Psoas muscle (tissue), 8 donors: ENCODE data around the gene NR1D2. TPM values are rescaled to one million over a fixed set of nuclear protein-coding genes. Genes with fewer than 3 reads are reported as not detected.
A peak's percentile ranks its signal among the peaks of the same experiment; 100 is the strongest.

Source experiments
- ATAC-seq, 4 donors: fragments of 200-7000 bp; cut with Tn5 transposase; one replicate each; pipeline ENCODE4 v1.9.1; 2020; ENCODE audit warnings: moderate library complexity in 3 of 4, mild to moderate bottlenecking in 2 of 4
- DNase-seq, 2 donors: peaks; one replicate each; pipeline ENCODE4 v3.0.0-alpha.2; 2020
- H3K27ac ChIP-seq: fragments of 200-600 bp; one replicate; pipeline ENCODE4 v1.8.0; 2022
- H3K27me3 ChIP-seq, 3 donors: fragments of 200-600 bp in 1 of 3; one replicate each; pipeline versions ENCODE4 v1.6.1 to v1.8.0; 2013 to 2022; ENCODE audit warnings: low read length in 2 of 3, mild to moderate bottlenecking in 2 of 3, moderate library complexity in 1 of 3; ENCODE audit not compliant: insufficient read depth in 3 of 3
- H3K36me3 ChIP-seq, 2 donors: fragments of 200-600 bp in 1 of 2; one replicate each; pipeline versions ENCODE4 v1.6.1 to v1.8.0; 2013 to 2022; ENCODE audit warnings: low read depth in 1 of 2, mild to moderate bottlenecking in 1 of 2, moderate library complexity in 1 of 2; ENCODE audit not compliant: insufficient read depth in 1 of 2
- H3K4me1 ChIP-seq: fragments of 200-600 bp; one replicate; pipeline ENCODE4 v1.8.0; 2022
- H3K4me3 ChIP-seq: fragments of 200-600 bp; one replicate; pipeline ENCODE4 v1.8.0; 2022; ENCODE audit warnings: mild to moderate bottlenecking
- H3K9me3 ChIP-seq: fragments of 200-600 bp; one replicate; pipeline ENCODE4 v1.8.0; 2022
- CTCF ChIP-seq: fragments of 200-600 bp; IDR thresholded peaks from one replicate; pipeline ENCODE4 v1.8.0; 2022; ENCODE audit warnings: antibody characterized with exemption
- WGBS, 3 donors: extraction: QIAGEN DNeasy Blood & Tissue Kit; methylation state at CpG; one replicate each; pipeline versions ENCODE4 v1.1.6 to v1.1.7; 2013; 5-methylcytosine and 5-hydroxymethylcytosine counted together
- intact Hi-C, 2 donors: fragments of 100-400 bp; cut with DNase I; formaldehyde crosslinking; loops; one replicate each; pipeline versions ENCODE4 v1.11.0 to v1.14.2; 2022
- polyA plus RNA-seq, 3 donors: library from polyadenylated mRNA; stranded (reverse); fragments of 200-250 nt; gene quantifications; one replicate each; pipeline ENCODE4 v1.2.3, GENCODE V29; 2013
- total RNA-seq, 4 donors: library from RNA; stranded (reverse); fragmentation: NEBNext Ultra II Directional in 2 of 4; extraction: Animal tissue kit (Norgen Biotek cat#: 25700) in 2 of 4; gene quantifications; one replicate each; pipeline versions ENCODE4 v1.2.1 to v1.2.4, GENCODE V29; 2021 to 2023
- donor health status: healthy with polysubstance abuse.
- donor health status: DM: no; HTN: no; CAD: no; lungs with moderate emphysema.
- donor health status: Bipolar disorder and iron deficiency.
- donor health status: healthy.
- donor health status: DM: yes; HTN: yes; CAD: no.
- donor health status: DM: no; HTN: no; CAD: no.
- donor health status: DM: no; HTN: no; CAD: no.
- donor health status: DM: yes; HTN: yes; CAD: no.

The NR1D2 gene
- total and polyA plus RNA-seq, 7 donors, result 4.9 to 79.6 (median 31.7) TPM

- no peak for DNase-seq
- Histone ChIP-seq H3K4me3 (no peak overlapping the region), H3K27ac (no peak overlapping the region), H3K27me3 (no peaks in the 10 kb centered on the region), H3K36me3 (no peaks in the 10 kb centered on the region), H3K4me1 (peaks cover 28% of the 10 kb centered on the region), H3K9me3 (no peaks in the 10 kb centered on the region)
- no peak for ATAC-seq
- WGBS, 3 donors, result 83 to 84% (median 84%) methylated on average over 2 of the region's 2 CpGs
- intact Hi-C loops, result loop anchor here (5.0 to 10.0 kb wide), 2 partner anchors 242 to 500 kb away; partner anchors contain the start of gene THRB (in 1 of the 2)
- TF ChIP-seq CTCF, result no peak
Measured at GRCh38 chr3:23995219-23995618, 50.1 kb downstream of the NR1D2 start.

- no peaks in the 10 kb centered on the region for H3K9me3 ChIP-seq
- no peaks in the 10 kb centered on the region for H3K36me3 ChIP-seq
- H3K27ac ChIP-seq, result no peak overlapping the region
- no peaks in the 10 kb centered on the region for H3K27me3 ChIP-seq
- ATAC-seq (no peak), DNase-seq (no peak)
- no peak overlapping the region for H3K4me3 ChIP-seq
- peaks cover 28% of the 10 kb centered on the region for H3K4me1 ChIP-seq
- intact Hi-C loops, result loop anchor here (5.0 to 10.0 kb wide), 2 partner anchors 241 to 499 kb away; partner anchors contain the start of gene THRB (in 1 of the 2)
- WGBS, 3 donors, result 87 to 92% (median 92%) methylated on average over 3 of the region's 3 CpGs
- TF ChIP-seq CTCF, result no peak
Measured at GRCh38 chr3:23996095-23996524, 51.0 kb downstream of the NR1D2 start.

GRCh38 chr3:23999012-23999641 is 54.0 kb downstream of the NR1D2 start:
- H3K4me3 ChIP-seq, result no peak overlapping the region
- H3K27me3 ChIP-seq, result no peaks in the 10 kb centered on the region
- ATAC-seq, result peak in 1 of 4 donors; percentile 74
- peak; percentile 85 for TF ChIP-seq CTCF
- 22 to 26% (median 26%) methylated on average over 5 of the region's 5 CpGs for WGBS, 3 donors
- no peaks in the 10 kb centered on the region for H3K4me1 ChIP-seq
- no peaks in the 10 kb centered on the region for H3K36me3 ChIP-seq
- H3K9me3 ChIP-seq, result no peaks in the 10 kb centered on the region
- H3K27ac ChIP-seq, result no peak overlapping the region
- peak; percentile 61 to 76 for DNase-seq
- intact Hi-C loops, result loop anchor here (1.0 to 10.0 kb wide), 3 partner anchors 238 to 684 kb away; partner anchors contain the start of gene THRB (in 1 of the 2)

- no peak for DNase-seq
- no peak overlapping the region for H3K27ac ChIP-seq
- ATAC-seq, result no peak
- 58 to 78% (median 63%) methylated on average over 4 of the region's 4 CpGs for WGBS, 3 donors
- TF ChIP-seq CTCF, result no peak
- H3K4me1 ChIP-seq, result no peaks in the 10 kb centered on the region
- H3K27me3 ChIP-seq, result no peaks in the 10 kb centered on the region
- no peak overlapping the region for H3K4me3 ChIP-seq
- no peaks in the 10 kb centered on the region for H3K36me3 ChIP-seq
- no peaks in the 10 kb centered on the region for H3K9me3 ChIP-seq
- intact Hi-C loops, result loop anchor here (5.0 to 10.0 kb wide), 2 partner anchors 100 to 683 kb away; no protein-coding TSS in a partner anchor
Measured at GRCh38 chr3:24002129-24002528, 57.0 kb downstream of the NR1D2 start.
